CD4-positive, alpha-beta T cell (primary cell): ENCODE measurements around the gene SLC2A13. TPM values are rescaled to one million over a fixed set of nuclear protein-coding genes. Genes with fewer than 3 reads are reported as not detected.

Experiments used
- ATAC-seq: fragments of 200-7000 bp; cut with Tn5 transposase; one replicate; pipeline ENCODE4 v1.10.0; 2022; ENCODE audit warnings: mild to moderate bottlenecking; ENCODE audit not compliant: poor library complexity
- CTCF ChIA-PET: fragments of 350-600 bp; sonication (Branson Sonifier 250); formaldehyde crosslinking; loops from one replicate; lab custom pipeline; 2021; ENCODE audit warnings: antibody characterized with exemption, inconsistent platforms; lab: Charles Lee
- POLR2A ChIA-PET: fragments of 350-600 bp; sonication (Branson Sonifier 250); formaldehyde crosslinking; loops from one replicate; lab custom pipeline; 2021; ENCODE audit warnings: antibody characterized with exemption, inconsistent platforms; lab: Charles Lee
- DNase-seq, 14 experiments: peaks; one replicate each; pipeline ENCODE4 v3.0.0-alpha.2; 2013 to 2020; ENCODE audit warnings: mixed read lengths in 2 of 14
- H3K27ac ChIP-seq, 2 donors: one replicate each; pipeline versions ENCODE4 v1.5.1 to v1.7.0; 2013; ENCODE audit warnings: low read length in 2 of 2, low read depth in 1 of 2, mild to moderate bottlenecking in 1 of 2
- H3K27me3 ChIP-seq, 2 experiments: 1 replicate in 1 of 2; 2 replicates in 1 of 2; pipeline versions ENCODE4 v1.6.1 to v1.7.0; 2013; ENCODE audit warnings: low read length in 2 of 2, control low read depth in 1 of 2, mild to moderate bottlenecking in 1 of 2, moderate library complexity in 1 of 2; ENCODE audit not compliant: insufficient read depth in 2 of 2, control insufficient read depth in 1 of 2
- H3K36me3 ChIP-seq: one replicate; pipeline ENCODE4 v1.6.1; 2013; ENCODE audit warnings: low read length, control low read depth; ENCODE audit not compliant: insufficient read depth
- H3K4me1 ChIP-seq: one replicate; pipeline ENCODE4 v1.6.1; 2013; ENCODE audit warnings: low read length, control low read depth; ENCODE audit not compliant: insufficient read depth
- H3K4me3 ChIP-seq: one replicate; pipeline ENCODE4 v1.5.1; 2013; ENCODE audit warnings: mild to moderate bottlenecking, low read length, moderate library complexity
- H3K9me3 ChIP-seq, 2 experiments: 1 replicate in 1 of 2; 2 replicates in 1 of 2; pipeline versions ENCODE4 v1.6.1 to v1.7.0; 2013; ENCODE audit warnings: low read length in 2 of 2, mild to moderate bottlenecking in 2 of 2, control low read depth in 1 of 2, moderate library complexity in 1 of 2; ENCODE audit not compliant: control insufficient read depth in 1 of 2, insufficient read depth in 1 of 2
- H3K27ac Mint-ChIP-seq: one replicate; pipeline ENCODE4 v1.8.0; 2020; ENCODE audit warnings: mixed read lengths
- H3K27me3 Mint-ChIP-seq: one replicate; pipeline ENCODE4 v1.8.0; 2021; ENCODE audit warnings: mixed read lengths
- H3K36me3 Mint-ChIP-seq: one replicate; pipeline ENCODE4 v1.8.0; 2021; ENCODE audit warnings: low read depth, mixed read lengths
- H3K4me1 Mint-ChIP-seq: one replicate; pipeline ENCODE4 v1.8.0; 2021; ENCODE audit warnings: low read depth, mixed read lengths
- H3K4me3 Mint-ChIP-seq: one replicate; pipeline ENCODE4 v1.8.0; 2020; ENCODE audit warnings: mild to moderate bottlenecking, mixed read lengths
- H3K9me3 Mint-ChIP-seq: one replicate; pipeline ENCODE4 v1.8.0; 2020; ENCODE audit warnings: mixed read lengths
- CTCF ChIP-seq: fragments of 200-600 bp; IDR thresholded peaks from one replicate; pipeline ENCODE4 v1.8.0; 2022; ENCODE audit warnings: antibody characterized with exemption, mild to moderate bottlenecking
- intact Hi-C, 2 experiments: fragments of 100-400 bp; cut with DNase I in 1 of 2; cut with micrococcal nuclease in 1 of 2; formaldehyde crosslinking; loops; one replicate each; pipeline versions ENCODE4 v1.15.1 to v1.9.0; 2023 to 2025; cut with DNase I, micrococcal nuclease
- total RNA-seq, 174 experiments: library from RNA in 2 of 174; stranded (reverse) in 2 of 174; gene quantifications; one replicate each; pipeline ENCODE4 v1.2.3 and lab custom pipeline; 2021 to 2026

Gene SLC2A13
- total RNA-seq, 2 experiments from 2014 or later: 1.6 to 1.7 TPM

- H3K4me3 Mint-ChIP-seq: no peak overlapping the region
- Histone ChIP-seq H3K36me3 (no peaks in the 10 kb centered on the region), H3K27me3 (no peaks in the 10 kb centered on the region), H3K9me3 (peaks cover 0 to 3% of the 10 kb centered on the region in 2 experiments), H3K4me1 (no peaks in the 10 kb centered on the region), H3K4me3 (no peak overlapping the region), H3K27ac (no peak overlapping the region)
- no peak overlapping the region for H3K27ac Mint-ChIP-seq
- H3K27me3 Mint-ChIP-seq: peaks cover 12% of the 10 kb centered on the region
- ATAC-seq (no peak), DNase-seq (no peak)
- H3K36me3 Mint-ChIP-seq: peaks cover under 1% of the 10 kb centered on the region
- ChIA-PET CTCF (no interaction called here), POLR2A (no interaction called here)
- peaks cover 8% of the 10 kb centered on the region for H3K9me3 Mint-ChIP-seq
- intact Hi-C loops: no loop called here
- no peaks in the 10 kb centered on the region for H3K4me1 Mint-ChIP-seq
- no peak for TF ChIP-seq CTCF
These were observed 30.4 kb downstream of the SLC2A13 start for GRCh38 chr12:40075458-40075857.

- Histone ChIP-seq H3K4me1 (no peaks in the 10 kb centered on the region), H3K4me3 (no peak overlapping the region), H3K27me3 (no peaks in the 10 kb centered on the region), H3K27ac (no peak overlapping the region), H3K9me3 (no peaks in the 10 kb centered on the region), H3K36me3 (no peaks in the 10 kb centered on the region)
- no peaks in the 10 kb centered on the region for H3K9me3 Mint-ChIP-seq
- no peak overlapping the region for H3K27ac Mint-ChIP-seq
- TF ChIP-seq CTCF: no peak
- no peak overlapping the region for H3K4me3 Mint-ChIP-seq
- POLR2A ChIA-PET: no interaction called here
- H3K4me1 Mint-ChIP-seq: no peaks in the 10 kb centered on the region
- H3K27me3 Mint-ChIP-seq: no peaks in the 10 kb centered on the region
- no peak for DNase-seq
- no peak for ATAC-seq
- H3K36me3 Mint-ChIP-seq: no peaks in the 10 kb centered on the region
- intact Hi-C loops: no loop called here
- CTCF ChIA-PET: no interaction called here
These were observed 37.5 kb downstream of the SLC2A13 start for GRCh38 chr12:40068416-40068815.

GRCh38 chr12:40065636-40066035, 40.2 kb downstream of the SLC2A13 start:
- DNase-seq (no peak), ATAC-seq (no peak)
- no peaks in the 10 kb centered on the region for H3K9me3 ChIP-seq
- no peaks in the 10 kb centered on the region for H3K27me3 ChIP-seq
- Mint-ChIP-seq H3K4me3 (no peak overlapping the region), H3K27me3 (no peaks in the 10 kb centered on the region), H3K36me3 (no peaks in the 10 kb centered on the region), H3K9me3 (no peaks in the 10 kb centered on the region), H3K27ac (no peak overlapping the region), H3K4me1 (no peaks in the 10 kb centered on the region)
- CTCF ChIA-PET: interaction anchor here (1.0 to 1.3 kb wide), 2 partner anchors 23 to 31 kb away, joined by 3 read pairs; no protein-coding TSS in a partner anchor
- no peak overlapping the region for H3K27ac ChIP-seq
- no peak overlapping the region for H3K4me3 ChIP-seq
- TF ChIP-seq CTCF: no peak
- H3K4me1 ChIP-seq: no peaks in the 10 kb centered on the region
- POLR2A ChIA-PET: no interaction called here
- intact Hi-C loops: no loop called here
- H3K36me3 ChIP-seq: no peaks in the 10 kb centered on the region
